Measurements from ENCODE around the gene SEMA3D.

GRCh38 chr7:85135977-85136376 lies 50.9 kb downstream of the SEMA3D start:
- TF ChIP-seq, protein P1, sequence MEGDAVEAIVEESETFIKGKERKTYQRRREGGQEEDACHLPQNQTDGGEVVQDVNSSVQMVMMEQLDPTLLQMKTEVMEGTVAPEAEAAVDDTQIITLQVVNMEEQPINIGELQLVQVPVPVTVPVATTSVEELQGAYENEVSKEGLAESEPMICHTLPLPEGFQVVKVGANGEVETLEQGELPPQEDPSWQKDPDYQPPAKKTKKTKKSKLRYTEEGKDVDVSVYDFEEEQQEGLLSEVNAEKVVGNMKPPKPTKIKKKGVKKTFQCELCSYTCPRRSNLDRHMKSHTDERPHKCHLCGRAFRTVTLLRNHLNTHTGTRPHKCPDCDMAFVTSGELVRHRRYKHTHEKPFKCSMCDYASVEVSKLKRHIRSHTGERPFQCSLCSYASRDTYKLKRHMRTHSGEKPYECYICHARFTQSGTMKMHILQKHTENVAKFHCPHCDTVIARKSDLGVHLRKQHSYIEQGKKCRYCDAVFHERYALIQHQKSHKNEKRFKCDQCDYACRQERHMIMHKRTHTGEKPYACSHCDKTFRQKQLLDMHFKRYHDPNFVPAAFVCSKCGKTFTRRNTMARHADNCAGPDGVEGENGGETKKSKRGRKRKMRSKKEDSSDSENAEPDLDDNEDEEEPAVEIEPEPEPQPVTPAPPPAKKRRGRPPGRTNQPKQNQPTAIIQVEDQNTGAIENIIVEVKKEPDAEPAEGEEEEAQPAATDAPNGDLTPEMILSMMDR (conservative IDR thresholded peaks at IDR 0.05): no peak
- TF ChIP-seq EZH2 (IDR thresholded peaks at IDR 0.05; ENCODE audit: low read depth): no peak
